Renal cortex interstitium (tissue), 11 donors: Measurements from ENCODE around the gene ABO. TPM values are rescaled to one million over a fixed set of nuclear protein-coding genes. Genes with fewer than 3 reads are reported as not detected.
"Not testable (repeated sequence)": the region's sequence is repeated elsewhere in the genome, so short reads cannot be mapped to it uniquely, and the experiment has no call there.

Experiments
- DNase-seq, 11 donors: peaks; one replicate each; pipeline ENCODE4 v3.0.0-alpha.2; 2013; ENCODE audit warnings: low read depth in 9 of 11, low spot score in 4 of 11; ENCODE audit errors: extremely low read depth in 1 of 11
- polyA plus RNA-seq, 3 donors: library from polyadenylated mRNA; unstranded; fragments of 120-200 nt; gene quantifications; one replicate each; pipeline ENCODE4 v1.2.1, GENCODE V29; 2013; ENCODE audit not compliant: insufficient read length in 3 of 3

ABO gene
- polyA plus RNA-seq, 3 donors, result 10.3 to 27.8 (median 17.7) TPM

GRCh38 chr9:133234577-133235322 lies 40.3 kb downstream of the ABO start:
- no peak for DNase-seq

GRCh38 chr9:133233681-133234432 lies 41.1 kb downstream of the ABO start:
- DNase-seq, result no peak

GRCh38 chr9:133231934-133232568 lies 43.0 kb downstream of the ABO start:
- DNase-seq, result not testable (repeated sequence)

GRCh38 chr9:133230514-133230913 lies 44.5 kb downstream of the ABO start:
- DNase-seq, result not testable (repeated sequence)

GRCh38 chr9:133230093-133230492 lies 44.9 kb downstream of the ABO start:
- DNase-seq, result no peak

- not testable (repeated sequence) for DNase-seq
Observed at GRCh38 chr9:133228474-133229193, 46.4 kb downstream of the ABO start.

GRCh38 chr9:133227996-133228395 lies 47.0 kb downstream of the ABO start:
- DNase-seq, result not testable (repeated sequence)

- DNase-seq, result no peak
Observed at GRCh38 chr9:133227242-133227860, 47.6 kb downstream of the ABO start.

- no peak for DNase-seq
Observed at GRCh38 chr9:133226219-133227171, 48.5 kb downstream of the ABO start.

- DNase-seq, result no peak
Observed at GRCh38 chr9:133225171-133226011, 49.6 kb downstream of the ABO start.

GRCh38 chr9:133224762-133225161 lies 50.2 kb downstream of the ABO start:
- DNase-seq, result no peak

GRCh38 chr9:133223159-133223756 lies 51.7 kb downstream of the ABO start:
- not testable (repeated sequence) for DNase-seq

GRCh38 chr9:133221994-133222393 lies 53.0 kb downstream of the ABO start:
- not testable (repeated sequence) for DNase-seq

- no peak for DNase-seq
Observed at GRCh38 chr9:133221177-133221809, 53.7 kb downstream of the ABO start.

GRCh38 chr9:133218049-133218975 lies 56.7 kb downstream of the ABO start:
- not testable (repeated sequence) for DNase-seq
